SH-SY5Y (cell line): ENCODE data around the gene ARHGAP4.

Source experiments
- GATA2 ChIP-seq: IDR thresholded peaks from 2 replicates; pipeline ENCODE4 v1.6.1; 2011; ENCODE audit warnings: mild to moderate bottlenecking, low read depth, low read length
- GATA3 ChIP-seq: IDR thresholded peaks from 2 replicates; pipeline ENCODE4 v1.6.1; 2011; ENCODE audit warnings: low read depth, mild to moderate bottlenecking, low read length, moderate library complexity

GRCh38 chrX:153868576-153869472, 57.2 kb downstream of the ARHGAP4 start:
- TF ChIP-seq GATA3, result no peak
- no peak for TF ChIP-seq GATA2
